ENCODE results near the gene CD14. TPM values are rescaled to one million over a fixed set of nuclear protein-coding genes. Genes with fewer than 3 reads are reported as not detected.

Gene CD14
- total RNA-seq, 1 experiment from 2014 or later, result 0.13 TPM

DNA sequence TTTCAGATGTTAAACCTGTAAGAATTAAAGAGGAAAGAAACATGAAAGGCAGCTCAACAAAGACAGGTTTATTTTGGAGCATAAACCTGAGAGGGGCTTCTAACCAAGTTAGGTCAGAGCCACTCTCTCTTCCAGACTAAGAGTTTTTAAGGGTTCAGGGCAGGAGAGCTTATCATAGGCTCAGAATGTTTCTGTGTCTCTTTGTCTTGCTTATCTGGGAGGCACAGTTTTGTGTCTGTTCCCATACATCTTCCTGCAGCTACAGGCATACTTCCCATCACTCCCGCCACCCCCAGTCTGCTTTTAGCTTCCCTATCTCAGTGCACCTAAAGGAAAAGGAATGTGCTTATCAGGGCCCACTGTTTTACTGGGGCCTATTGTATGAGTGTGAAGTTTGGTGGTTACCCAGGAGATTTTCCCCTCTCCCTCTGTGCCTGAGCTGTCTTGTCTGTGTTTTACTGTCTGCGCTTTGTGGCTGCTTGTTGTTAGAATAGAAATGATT lies 21.9 kb downstream of the CD14 start:
- H3K27me3 ChIP-seq (ENCODE audit: insufficient read depth, low read length), result no peaks in the 10 kb centered on the region
- Mint-ChIP-seq H3K9me3 (peaks cover 44 to 66% of the 10 kb centered on the region in 2 experiments), H3K4me1 (no peaks in the 10 kb centered on the region), H3K4me3 (no peak overlapping the region), H3K27me3 (ENCODE audit: low read depth) (peaks cover 5% of the 10 kb centered on the region), H3K36me3 (ENCODE audit: insufficient read depth in 1 of 3, low read depth in 3 of 3) (peaks cover 0 to 3% (median 2%) of the 10 kb centered on the region in 3 experiments; a peak in 1 of 7 replicates), H3K27ac (no peak overlapping the region)
- H3K4ac ChIP-seq (ENCODE audit: low read depth, low read length), result no peak overlapping the region
- H2BK5ac ChIP-seq (ENCODE audit: insufficient read length, low read length), result no peak overlapping the region
- DNase-seq, result no peak
- no peak overlapping the region for H3K9ac ChIP-seq (ENCODE audit: extremely low read depth, insufficient read length, low read length)
- no peak overlapping the region for H4K8ac ChIP-seq (replicated peaks; ENCODE audit: insufficient read length, low read depth, low read length)
- no peak overlapping the region for H3K4me2 ChIP-seq (ENCODE audit: insufficient read depth, insufficient read length, low read length)
- H3K9me3 ChIP-seq (ENCODE audit: control insufficient read depth, low read depth, low read length), result no peaks in the 10 kb centered on the region
- no peaks in the 10 kb centered on the region for H3K4me1 ChIP-seq (ENCODE audit: insufficient read depth, low read length)
- no peak overlapping the region for H2BK20ac ChIP-seq (ENCODE audit: low read depth, low read length, poor library complexity, severe bottlenecking)
- WGBS (ENCODE audit: extremely low coverage, insufficient read length, low lambda C conversion rate), result no CpG with 5 or more reads among the region's 2 CpGs
- no peak overlapping the region for H3K27ac ChIP-seq (ENCODE audit: insufficient read length, low read depth, low read length)
- TF ChIP-seq, protein P1, sequence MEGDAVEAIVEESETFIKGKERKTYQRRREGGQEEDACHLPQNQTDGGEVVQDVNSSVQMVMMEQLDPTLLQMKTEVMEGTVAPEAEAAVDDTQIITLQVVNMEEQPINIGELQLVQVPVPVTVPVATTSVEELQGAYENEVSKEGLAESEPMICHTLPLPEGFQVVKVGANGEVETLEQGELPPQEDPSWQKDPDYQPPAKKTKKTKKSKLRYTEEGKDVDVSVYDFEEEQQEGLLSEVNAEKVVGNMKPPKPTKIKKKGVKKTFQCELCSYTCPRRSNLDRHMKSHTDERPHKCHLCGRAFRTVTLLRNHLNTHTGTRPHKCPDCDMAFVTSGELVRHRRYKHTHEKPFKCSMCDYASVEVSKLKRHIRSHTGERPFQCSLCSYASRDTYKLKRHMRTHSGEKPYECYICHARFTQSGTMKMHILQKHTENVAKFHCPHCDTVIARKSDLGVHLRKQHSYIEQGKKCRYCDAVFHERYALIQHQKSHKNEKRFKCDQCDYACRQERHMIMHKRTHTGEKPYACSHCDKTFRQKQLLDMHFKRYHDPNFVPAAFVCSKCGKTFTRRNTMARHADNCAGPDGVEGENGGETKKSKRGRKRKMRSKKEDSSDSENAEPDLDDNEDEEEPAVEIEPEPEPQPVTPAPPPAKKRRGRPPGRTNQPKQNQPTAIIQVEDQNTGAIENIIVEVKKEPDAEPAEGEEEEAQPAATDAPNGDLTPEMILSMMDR (conservative IDR thresholded peaks at IDR 0.05), result no peak
- no peak overlapping the region for H4K5ac ChIP-seq (ENCODE audit: insufficient read length, low read depth, low read length)
- H3K23me2 ChIP-seq (ENCODE audit: insufficient read length, low read depth, low read length, poor library complexity, severe bottlenecking), result no peaks in the 10 kb centered on the region
- no peak overlapping the region for H3K14ac ChIP-seq (ENCODE audit: insufficient read depth, low read length)
- H3K18ac ChIP-seq (ENCODE audit: insufficient read length, low read depth, low read length), result no peak overlapping the region
- no peak overlapping the region for H4K91ac ChIP-seq (ENCODE audit: insufficient read length, low read depth, low read length)
- H3K56ac ChIP-seq (ENCODE audit: insufficient read length, low read depth, low read length), result no peak overlapping the region
- H2BK120ac ChIP-seq (ENCODE audit: low read depth, low read length, poor library complexity, severe bottlenecking), result no peak overlapping the region
- H3K23ac ChIP-seq (ENCODE audit: insufficient read length, low read depth, low read length), result no peak overlapping the region
- H2AFZ ChIP-seq (ENCODE audit: low read length), result no peak overlapping the region
- no peak overlapping the region for H2BK15ac ChIP-seq (ENCODE audit: low read depth, low read length)
- no peaks in the 10 kb centered on the region for H3K79me2 ChIP-seq (ENCODE audit: insufficient read depth, low read length)
- no peak overlapping the region for H2BK12ac ChIP-seq (ENCODE audit: insufficient read length, low read depth, low read length)
- H3T11ph ChIP-seq (ENCODE audit: low read length), result no peak overlapping the region
- H3K79me1 ChIP-seq (ENCODE audit: insufficient read depth, low read depth, low read length, poor library complexity, severe bottlenecking), result no peaks in the 10 kb centered on the region
- no peaks in the 10 kb centered on the region for H4K20me1 ChIP-seq (ENCODE audit: control insufficient read depth, insufficient read depth, insufficient read length)
- H2AK5ac ChIP-seq (ENCODE audit: insufficient read length, low read length), result no peak overlapping the region

All from H9 (cell line).